Neural crest cell (in vitro differentiated cells): ENCODE measurements around the gene CEP89. TPM values are rescaled to one million over a fixed set of nuclear protein-coding genes. Genes with fewer than 3 reads are reported as not detected.
"Not testable (repeated sequence)": the region's sequence is repeated elsewhere in the genome, so short reads cannot be mapped to it uniquely, and the experiment has no call there.

Experiments used
- DNase-seq: peaks from one replicate; pipeline ENCODE4 v3.0.0; 2021; ENCODE audit warnings: low read depth, mixed read lengths, low spot score
- H3K27ac Mint-ChIP-seq: one replicate; pipeline ENCODE4 v1.8.0; 2021; ENCODE audit warnings: mild to moderate bottlenecking, mixed read lengths; ENCODE audit not compliant: unreplicated experiment
- H3K27me3 Mint-ChIP-seq: 2 replicates; pipeline ENCODE4 v1.8.0; 2021; ENCODE audit warnings: low read depth, mild to moderate bottlenecking, mixed read lengths
- H3K36me3 Mint-ChIP-seq: 2 replicates; pipeline ENCODE4 v1.8.0; 2021; ENCODE audit warnings: low read depth, mild to moderate bottlenecking, mixed read lengths
- H3K4me1 Mint-ChIP-seq: 2 replicates; pipeline ENCODE4 v1.8.0; 2021; ENCODE audit warnings: mixed read lengths
- H3K4me3 Mint-ChIP-seq: one replicate; pipeline ENCODE4 v1.8.0; 2021; ENCODE audit warnings: mild to moderate bottlenecking, mixed read lengths
- H3K9me3 Mint-ChIP-seq: 2 replicates; pipeline ENCODE4 v1.8.0; 2021; ENCODE audit warnings: mixed read lengths
- CTCF ChIP-seq: fragments of 200-600 bp; sonication (generic); conservative IDR thresholded peaks from 2 replicates; pipeline ENCODE4 v1.5.0; 2021; ENCODE audit warnings: antibody characterized with exemption, mild to moderate bottlenecking
- long read RNA-seq: library from polyadenylated mRNA; unstranded; transcript quantifications from one replicate; pipeline ENCODE4 v2.0.0, GENCODE V29; 2020
- total RNA-seq: library from RNA; stranded (reverse); gene quantifications from 2 replicates; pipeline ENCODE4 v1.2.1, GENCODE V29; 2021

CEP89 gene
- total RNA-seq = 47.0 and 50.8 TPM in 2 replicates
- long read RNA-seq, full-length matches to known transcripts = 5 of 36 reads
- long read RNA-seq, partial matches to known transcripts = 19 of 36 reads
- long read RNA-seq, other reads (novel, unspliced or antisense) = 12 of 36 reads

GRCh38 chr19:32971715-32972540, at the start of gene CEP89, which contains the start of gene FAAP24:
Gene CEP89 (minus strand): TSS chr19:32971958. CDS start chr19:32971874, 84 bp downstream.
Gene FAAP24 (plus strand): TSS chr19:32972242. CDS start chr19:32973197, 955 bp downstream.
- H3K27ac Mint-ChIP-seq = peak within 1 kb of the TSS; percentile 95
- no peaks in the 10 kb centered on the region for H3K27me3 Mint-ChIP-seq
- peak; percentile 98 for DNase-seq
- peaks cover 11% of the 10 kb centered on the region for H3K36me3 Mint-ChIP-seq
- TF ChIP-seq CTCF = no peak
- H3K4me1 Mint-ChIP-seq = peaks cover 23% of the 10 kb centered on the region
- H3K4me3 Mint-ChIP-seq = peak within 1 kb of the TSS; percentile 100
- H3K9me3 Mint-ChIP-seq = no peaks in the 10 kb centered on the region

GRCh38 chr19:33010891-33011290, 39.1 kb upstream of the CEP89 start:
- not testable (repeated sequence) for H3K9me3 Mint-ChIP-seq, H3K27me3 Mint-ChIP-seq, DNase-seq, H3K27ac Mint-ChIP-seq, H3K4me1 Mint-ChIP-seq, H3K36me3 Mint-ChIP-seq, H3K4me3 Mint-ChIP-seq

GRCh38 chr19:33008738-33009137, 37.0 kb upstream of the CEP89 start:
- no peak for TF ChIP-seq CTCF
- H3K4me3 Mint-ChIP-seq = no peak overlapping the region
- no peak for DNase-seq
- no peaks in the 10 kb centered on the region for H3K27me3 Mint-ChIP-seq
- peaks cover 4% of the 10 kb centered on the region for H3K36me3 Mint-ChIP-seq
- no peaks in the 10 kb centered on the region for H3K9me3 Mint-ChIP-seq
- no peak overlapping the region for H3K27ac Mint-ChIP-seq
- no peaks in the 10 kb centered on the region for H3K4me1 Mint-ChIP-seq

- Mint-ChIP-seq H3K36me3 (no peaks in the 10 kb centered on the region), H3K4me1 (no peaks in the 10 kb centered on the region), H3K27me3 (no peaks in the 10 kb centered on the region), H3K27ac (no peak overlapping the region), H3K9me3 (no peaks in the 10 kb centered on the region), H3K4me3 (no peak overlapping the region)
- no peak for TF ChIP-seq CTCF
- DNase-seq = no peak
Measured at GRCh38 chr19:33005440-33005839, 33.7 kb upstream of the CEP89 start.

- H3K4me1 Mint-ChIP-seq, H3K27me3 Mint-ChIP-seq, H3K4me3 Mint-ChIP-seq, H3K36me3 Mint-ChIP-seq, H3K27ac Mint-ChIP-seq, DNase-seq, H3K9me3 Mint-ChIP-seq: not testable (repeated sequence)
Measured at GRCh38 chr19:33003424-33004024, 31.8 kb upstream of the CEP89 start.

GRCh38 chr19:33002126-33002865, 30.5 kb upstream of the CEP89 start:
- not testable (repeated sequence) for H3K27ac Mint-ChIP-seq, H3K27me3 Mint-ChIP-seq, DNase-seq, H3K4me3 Mint-ChIP-seq, H3K36me3 Mint-ChIP-seq, H3K4me1 Mint-ChIP-seq, H3K9me3 Mint-ChIP-seq
